Activated CD4-positive, alpha-beta memory T cell treated with anti-CD3 and anti-CD28 coated beads, Interleukin-2, amount 10 ng/mL, durations not matched to agents 7 days and 5 days (primary cell): ENCODE results near the gene OCRL. TPM values are rescaled to one million over a fixed set of nuclear protein-coding genes. Genes with fewer than 3 reads are reported as not detected.
A peak's percentile ranks its signal among the peaks of the same experiment; 100 is the strongest.

Source experiments
- CTCF ChIA-PET: fragments of 350-600 bp; sonication (Branson Sonifier 250); formaldehyde crosslinking; loops from one replicate; lab custom pipeline; 2021; ENCODE audit warnings: antibody characterized with exemption, inconsistent platforms; lab: Charles Lee
- POLR2A ChIA-PET: fragments of 350-600 bp; sonication (Branson Sonifier 250); formaldehyde crosslinking; loops from one replicate; lab custom pipeline; 2021; ENCODE audit warnings: antibody characterized with exemption; lab: Charles Lee
- DNase-seq: peaks from one replicate; pipeline ENCODE4 v3.0.0-alpha.2; 2020
- H3K27ac Mint-ChIP-seq: one replicate; pipeline ENCODE4 v1.8.0; 2021; ENCODE audit warnings: mild to moderate bottlenecking, mixed read lengths
- H3K27me3 Mint-ChIP-seq: one replicate; pipeline ENCODE4 v1.8.0; 2021; ENCODE audit warnings: mixed read lengths
- H3K36me3 Mint-ChIP-seq: one replicate; pipeline ENCODE4 v1.8.0; 2021; ENCODE audit warnings: low read depth, mixed read lengths
- H3K4me1 Mint-ChIP-seq: one replicate; pipeline ENCODE4 v1.8.0; 2021; ENCODE audit warnings: mixed read lengths
- H3K4me3 Mint-ChIP-seq: one replicate; pipeline ENCODE4 v1.8.0; 2021; ENCODE audit warnings: mild to moderate bottlenecking, mixed read lengths
- H3K9me3 Mint-ChIP-seq: one replicate; pipeline ENCODE4 v1.8.0; 2021; ENCODE audit warnings: mixed read lengths
- total RNA-seq, 2 experiments: library from RNA; stranded (reverse); gene quantifications; one replicate each; pipeline ENCODE4 v1.2.3, GENCODE V29; 2021

Gene OCRL
- total RNA-seq, 2 experiments from 2014 or later: 1.9 to 2.1 TPM

DNA sequence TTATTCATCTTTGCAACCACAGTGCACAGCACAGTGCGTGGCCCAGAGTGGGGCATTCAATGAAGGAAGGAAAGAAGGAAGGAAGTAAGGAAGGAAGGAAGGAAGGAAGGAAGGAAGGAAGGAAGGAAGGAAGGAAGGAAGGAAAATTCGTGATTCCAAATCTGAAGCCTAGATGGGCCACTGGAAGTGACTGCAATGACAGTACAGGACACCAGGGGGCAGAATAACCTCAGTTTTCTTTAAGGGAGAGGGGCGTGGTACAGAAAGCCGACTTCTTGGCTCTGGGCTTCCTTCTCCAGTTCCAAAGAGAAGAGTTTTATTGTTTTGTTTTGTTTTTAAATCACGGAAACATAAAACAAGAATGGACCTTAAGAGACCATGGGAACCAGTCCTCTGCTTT lies 66.9 kb downstream of the OCRL start:
- Mint-ChIP-seq H3K36me3 (no peaks in the 10 kb centered on the region), H3K9me3 (no peaks in the 10 kb centered on the region), H3K27ac (no peak overlapping the region), H3K4me1 (peaks cover 23% of the 10 kb centered on the region), H3K27me3 (peaks cover 3% of the 10 kb centered on the region), H3K4me3 (no peak overlapping the region)
- POLR2A ChIA-PET: no interaction called here
- CTCF ChIA-PET: interaction anchor here (0.6 to 1.0 kb wide), 2 partner anchors 27 to 454 kb away, joined by 3 to 4 read pairs; no protein-coding TSS in a partner anchor
- peak; percentile 52 for DNase-seq

DNA sequence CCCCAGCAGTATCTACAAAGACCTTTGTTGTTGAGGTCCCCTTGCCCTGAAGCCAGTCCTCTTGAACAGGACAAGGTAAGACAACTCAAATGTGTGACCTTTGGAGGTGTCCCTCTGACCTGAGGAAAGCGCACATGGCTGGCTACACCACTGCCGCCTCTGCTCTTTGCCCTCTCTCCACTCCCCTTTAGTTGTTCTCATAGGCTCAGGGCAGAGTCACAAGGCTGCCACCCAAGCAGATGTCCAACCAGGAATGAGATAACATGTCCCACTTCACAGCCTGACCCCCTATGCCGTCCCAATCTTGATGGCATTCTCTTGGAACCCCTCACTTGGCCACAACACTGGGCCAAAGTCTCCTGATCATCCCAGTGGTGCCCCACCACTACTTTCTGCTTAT lies 68.4 kb downstream of the OCRL start:
- Mint-ChIP-seq H3K36me3 (no peaks in the 10 kb centered on the region), H3K9me3 (no peaks in the 10 kb centered on the region), H3K27ac (no peak overlapping the region), H3K4me3 (no peak overlapping the region), H3K27me3 (no peaks in the 10 kb centered on the region), H3K4me1 (peaks cover 24% of the 10 kb centered on the region)
- ChIA-PET POLR2A (interaction anchor here (0.8 kb wide), 1 partner anchor 13 kb away, joined by 3 read pairs; no protein-coding TSS in a partner anchor), CTCF (interaction anchor here (0.8 to 3.3 kb wide), 9 partner anchors 29 to 456 kb away, joined by 3 to 13 read pairs (median 4); no protein-coding TSS in a partner anchor)
- no peak for DNase-seq

DNA sequence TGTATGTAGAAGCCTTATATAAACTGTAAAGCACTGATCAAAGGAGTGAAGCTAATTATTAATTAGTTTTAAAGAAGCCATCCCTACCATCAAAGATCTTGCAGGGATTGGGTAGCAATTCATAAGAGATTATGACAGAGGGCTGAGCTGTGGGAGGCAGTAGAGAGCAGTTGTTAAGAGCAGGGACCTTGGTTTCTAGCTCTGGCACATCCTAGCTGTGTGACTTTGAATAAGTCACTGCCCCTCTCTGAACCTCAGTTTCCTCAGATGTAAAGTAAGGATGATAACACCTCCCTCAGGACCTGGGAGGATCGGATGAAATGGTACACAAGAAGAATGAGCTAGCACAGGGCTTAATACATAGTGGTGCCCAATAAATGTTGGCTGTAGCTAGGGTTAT lies 69.3 kb downstream of the OCRL start:
- H3K4me3 Mint-ChIP-seq: no peak overlapping the region
- ChIA-PET POLR2A (no interaction called here), CTCF (interaction anchor here (0.8 to 3.3 kb wide), 10 partner anchors 27 to 583 kb away, joined by 3 to 13 read pairs (median 4); no protein-coding TSS in a partner anchor)
- no peaks in the 10 kb centered on the region for H3K36me3 Mint-ChIP-seq
- H3K27ac Mint-ChIP-seq: no peak overlapping the region
- no peak for DNase-seq
- peaks cover 25% of the 10 kb centered on the region for H3K4me1 Mint-ChIP-seq
- no peaks in the 10 kb centered on the region for H3K9me3 Mint-ChIP-seq
- no peaks in the 10 kb centered on the region for H3K27me3 Mint-ChIP-seq

DNA sequence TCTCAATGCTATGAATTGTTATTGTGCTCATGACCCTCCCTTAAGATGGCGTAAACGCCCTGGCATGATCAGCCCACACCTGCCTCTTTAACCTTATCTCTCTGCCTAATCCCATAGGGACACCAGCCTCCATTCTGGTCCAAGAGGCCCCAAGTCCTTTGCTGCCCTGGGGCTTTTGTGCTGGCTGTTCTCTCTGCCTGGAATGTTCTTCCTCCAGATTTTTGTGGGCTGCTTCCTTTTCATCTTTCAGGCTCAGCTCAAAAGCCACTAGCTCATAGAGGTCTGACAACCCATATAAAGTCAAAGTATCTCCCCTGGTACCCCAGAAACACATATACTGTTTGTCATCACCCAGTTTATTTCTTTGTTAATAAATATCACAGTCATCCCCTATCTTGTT lies 72.3 kb downstream of the OCRL start:
- Mint-ChIP-seq H3K9me3 (no peaks in the 10 kb centered on the region), H3K4me3 (no peak overlapping the region), H3K36me3 (no peaks in the 10 kb centered on the region), H3K4me1 (peaks cover 9% of the 10 kb centered on the region), H3K27me3 (no peaks in the 10 kb centered on the region), H3K27ac (no peak overlapping the region)
- no peak for DNase-seq
- CTCF ChIA-PET: interaction anchor here (1.0 kb wide), 1 partner anchor 448 kb away, joined by 3 read pairs; no protein-coding TSS in a partner anchor
- POLR2A ChIA-PET: no interaction called here

DNA sequence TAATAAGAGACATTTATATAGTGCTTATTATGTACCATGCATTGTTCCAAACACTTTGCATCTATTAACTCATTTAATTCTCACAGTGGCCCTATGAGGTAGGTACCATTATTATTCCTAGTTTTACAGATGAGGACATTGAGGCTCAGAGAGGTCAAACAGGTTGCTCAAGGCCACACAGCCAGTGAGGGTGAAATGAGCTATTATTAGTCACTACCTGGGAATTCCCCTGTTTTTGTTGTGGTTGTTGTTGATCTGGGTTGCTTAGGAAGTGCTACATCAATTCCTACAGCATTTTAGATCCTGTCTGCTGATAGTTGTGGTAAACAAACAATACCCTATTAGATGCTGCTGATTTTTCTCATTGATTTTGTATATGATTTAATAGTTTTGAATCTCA lies 73.5 kb downstream of the OCRL start:
- ChIA-PET POLR2A (no interaction called here), CTCF (no interaction called here)
- no peak for DNase-seq
- no peak overlapping the region for H3K4me3 Mint-ChIP-seq
- no peaks in the 10 kb centered on the region for H3K36me3 Mint-ChIP-seq
- no peaks in the 10 kb centered on the region for H3K9me3 Mint-ChIP-seq
- H3K27ac Mint-ChIP-seq: no peak overlapping the region
- no peaks in the 10 kb centered on the region for H3K27me3 Mint-ChIP-seq
- H3K4me1 Mint-ChIP-seq: peaks cover 9% of the 10 kb centered on the region

DNA sequence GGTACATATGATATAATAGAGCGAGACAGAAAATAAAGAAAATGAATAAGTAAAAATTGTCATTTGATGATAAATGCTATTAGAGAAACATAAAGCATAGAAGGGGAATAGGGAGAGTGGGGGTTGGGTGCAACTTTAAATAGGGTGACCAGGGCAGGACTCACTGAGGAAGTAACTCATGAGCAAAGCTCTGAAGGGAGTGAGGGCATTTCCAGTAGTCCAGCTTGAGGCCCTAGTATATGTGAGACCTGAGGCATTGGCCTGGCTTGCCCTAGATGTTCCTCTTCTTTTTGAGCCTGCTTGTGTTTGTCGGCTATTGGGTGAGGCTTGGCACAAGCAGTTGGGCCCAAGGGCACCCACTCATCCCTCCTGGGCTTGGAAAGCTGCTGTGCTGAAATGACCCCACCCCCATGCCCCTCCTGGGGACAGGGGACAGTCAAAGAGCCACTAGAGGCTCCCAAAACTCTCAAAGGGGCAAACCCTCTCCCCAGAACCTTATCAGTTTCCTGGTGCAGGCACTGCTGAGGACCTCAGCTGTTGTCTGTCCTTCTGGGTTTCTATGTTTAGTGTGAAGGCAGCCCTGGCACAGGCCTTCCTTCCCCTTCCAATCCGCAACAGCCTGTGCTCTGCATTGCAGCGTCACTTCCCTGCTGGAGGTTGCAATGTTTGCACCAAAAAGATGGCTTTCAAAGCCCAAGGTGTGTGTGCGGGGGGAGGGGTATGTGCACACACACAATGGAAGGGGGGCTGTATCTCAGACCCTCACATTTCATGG lies 74.6 kb downstream of the OCRL start:
- no peak overlapping the region for H3K27ac Mint-ChIP-seq
- POLR2A ChIA-PET: no interaction called here

DNA sequence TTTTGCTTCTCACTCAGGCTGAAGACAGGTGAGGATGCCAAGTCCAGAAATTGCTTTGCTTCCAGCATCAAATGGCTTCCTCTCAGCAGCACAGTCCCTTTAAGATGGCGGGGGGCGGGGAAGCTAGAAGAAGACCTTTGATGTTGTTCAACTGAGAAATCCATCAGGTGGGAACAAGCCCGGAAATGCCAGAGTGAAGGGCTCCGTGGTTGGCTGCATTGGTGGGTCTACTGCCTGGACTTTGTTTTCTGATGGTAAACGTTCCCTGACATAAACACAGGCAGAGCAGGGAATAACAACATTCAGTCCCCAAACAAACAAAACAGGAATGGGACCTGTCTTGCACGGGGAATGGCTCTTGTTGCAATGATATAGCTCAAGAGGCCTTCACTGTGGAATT lies 77.4 kb downstream of the OCRL start:
- Mint-ChIP-seq H3K27me3 (no peaks in the 10 kb centered on the region), H3K4me3 (no peak overlapping the region), H3K36me3 (no peaks in the 10 kb centered on the region), H3K27ac (no peak overlapping the region), H3K9me3 (no peaks in the 10 kb centered on the region), H3K4me1 (peaks cover 9% of the 10 kb centered on the region)
- CTCF ChIA-PET: interaction anchor here (0.8 to 1.5 kb wide), 2 partner anchors 21 to 109 kb away, joined by 3 to 4 read pairs; no protein-coding TSS in a partner anchor
- DNase-seq: no peak
- POLR2A ChIA-PET: no interaction called here

More for the DNA sequence above, 74.6 kb downstream of the OCRL start:
- DNase-seq: no peak
- H3K4me3 Mint-ChIP-seq: no peak overlapping the region
- H3K9me3 Mint-ChIP-seq: no peaks in the 10 kb centered on the region
- H3K27me3 Mint-ChIP-seq: no peaks in the 10 kb centered on the region
- H3K36me3 Mint-ChIP-seq: no peaks in the 10 kb centered on the region
- CTCF ChIA-PET: no interaction called here
- H3K4me1 Mint-ChIP-seq: peaks cover 9% of the 10 kb centered on the region

DNA sequence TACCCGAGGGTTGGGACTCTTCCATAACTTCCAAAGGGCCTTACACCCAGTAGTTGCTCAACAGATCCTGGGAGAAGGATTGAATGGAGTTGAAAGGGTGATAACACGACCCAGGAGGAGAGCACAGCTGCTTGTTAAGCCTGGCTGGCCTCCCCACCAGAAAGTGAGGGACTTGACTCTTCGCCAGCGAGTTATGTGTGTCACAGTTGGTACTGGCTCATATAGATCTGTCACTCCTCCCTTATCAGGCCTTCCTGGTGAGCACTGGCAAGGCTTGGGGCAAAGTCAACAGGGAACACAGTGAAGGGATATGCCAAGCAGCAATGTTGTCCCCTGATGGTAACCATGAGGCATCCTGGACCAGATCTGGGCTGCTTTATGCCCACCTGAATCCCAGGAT lies 78.9 kb downstream of the OCRL start:
- no peak for DNase-seq
- Mint-ChIP-seq H3K36me3 (no peaks in the 10 kb centered on the region), H3K9me3 (no peaks in the 10 kb centered on the region)

DNA sequence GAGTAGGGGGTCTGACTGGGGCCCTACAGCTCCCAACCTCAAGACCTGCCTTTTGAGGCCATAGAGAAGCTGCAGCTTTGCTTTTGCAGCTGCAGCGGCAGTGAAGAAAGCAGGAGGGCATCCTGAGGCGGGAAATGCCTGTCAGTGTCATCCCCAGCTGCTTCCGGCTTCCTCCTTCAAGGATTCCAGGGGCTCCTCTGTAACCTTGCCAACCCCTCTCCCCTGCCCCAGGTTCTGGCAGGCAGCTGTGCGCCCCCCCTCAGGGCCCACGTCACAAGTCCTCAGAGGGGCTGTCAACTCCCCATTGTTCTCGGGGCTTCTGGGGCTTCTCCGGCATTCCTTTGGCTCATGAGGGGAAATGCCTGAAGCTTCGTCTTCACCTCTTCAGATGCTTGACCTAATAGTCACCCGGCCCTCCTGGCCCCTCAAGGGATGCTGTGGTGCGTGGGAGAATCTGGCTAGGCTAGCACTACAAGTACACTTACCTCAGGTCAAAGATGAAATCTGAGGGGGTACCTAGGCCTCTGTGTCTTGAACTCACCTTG lies 82.8 kb downstream of the OCRL start:
- no peaks in the 10 kb centered on the region for H3K27me3 Mint-ChIP-seq
- ChIA-PET POLR2A (no interaction called here), CTCF (no interaction called here)
- no peak overlapping the region for H3K4me3 Mint-ChIP-seq
- H3K27ac Mint-ChIP-seq: no peak overlapping the region
- DNase-seq: no peak
- no peaks in the 10 kb centered on the region for H3K9me3 Mint-ChIP-seq
- no peaks in the 10 kb centered on the region for H3K36me3 Mint-ChIP-seq
- H3K4me1 Mint-ChIP-seq: peaks cover 6% of the 10 kb centered on the region

More for the DNA sequence above, 78.9 kb downstream of the OCRL start:
- H3K27me3 Mint-ChIP-seq: no peaks in the 10 kb centered on the region
- H3K27ac Mint-ChIP-seq: no peak overlapping the region
- peaks cover 3% of the 10 kb centered on the region for H3K4me1 Mint-ChIP-seq
- CTCF ChIA-PET: no interaction called here
- POLR2A ChIA-PET: no interaction called here
- H3K4me3 Mint-ChIP-seq: no peak overlapping the region

DNA sequence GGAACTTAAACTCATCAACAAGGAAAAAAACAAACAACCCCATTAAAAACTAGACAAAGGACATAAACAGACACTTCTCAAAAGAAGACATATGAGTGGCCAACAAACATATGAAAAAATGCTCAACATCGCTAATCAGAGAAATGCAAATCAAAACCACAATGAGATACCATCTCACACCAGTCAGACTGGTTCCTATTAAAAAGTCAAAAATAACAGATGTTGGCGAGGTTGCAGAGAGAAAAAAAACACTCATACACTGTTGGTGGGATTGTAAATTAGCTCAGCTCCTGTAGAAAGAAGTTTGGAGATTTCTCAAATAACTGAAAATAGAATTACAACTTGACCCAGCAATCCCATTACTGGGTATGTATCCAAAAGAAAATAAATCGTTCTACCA lies 86.0 kb downstream of the OCRL start:
- Mint-ChIP-seq H3K4me3 (no peak overlapping the region), H3K27me3 (no peaks in the 10 kb centered on the region), H3K36me3 (no peaks in the 10 kb centered on the region), H3K27ac (no peak overlapping the region), H3K9me3 (no peaks in the 10 kb centered on the region), H3K4me1 (peaks cover 6% of the 10 kb centered on the region)
- DNase-seq: no peak
- POLR2A ChIA-PET: no interaction called here
- CTCF ChIA-PET: interaction anchor here (1.8 kb wide), 1 partner anchor 10 kb away, joined by 6 read pairs; no protein-coding TSS in a partner anchor

DNA sequence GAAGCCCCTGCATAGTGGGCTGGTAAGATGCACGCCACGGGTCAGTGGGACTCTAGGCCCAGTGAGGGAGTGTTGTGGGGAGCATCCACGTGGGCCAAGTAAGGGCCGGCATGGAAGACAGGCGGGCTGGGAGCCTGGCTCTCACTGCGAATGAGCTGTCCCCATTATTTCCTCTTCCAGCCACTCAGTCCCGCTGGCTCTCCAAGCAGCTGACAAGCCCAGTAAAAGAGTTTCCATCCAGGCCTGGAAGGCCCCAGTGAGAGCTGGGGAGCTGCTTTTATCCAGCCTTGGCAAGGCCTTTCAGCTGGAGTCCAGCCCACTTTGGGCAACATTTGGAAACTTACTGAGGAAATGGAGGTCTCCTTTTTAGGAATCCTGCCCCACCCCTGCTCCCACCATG lies 89.8 kb downstream of the OCRL start:
- no peak overlapping the region for H3K4me3 Mint-ChIP-seq
- no peaks in the 10 kb centered on the region for H3K27me3 Mint-ChIP-seq
- H3K4me1 Mint-ChIP-seq: peaks cover 6% of the 10 kb centered on the region
- no peak for DNase-seq
- H3K27ac Mint-ChIP-seq: no peak overlapping the region
- ChIA-PET POLR2A (no interaction called here), CTCF (no interaction called here)
- no peaks in the 10 kb centered on the region for H3K36me3 Mint-ChIP-seq
- no peaks in the 10 kb centered on the region for H3K9me3 Mint-ChIP-seq

DNA sequence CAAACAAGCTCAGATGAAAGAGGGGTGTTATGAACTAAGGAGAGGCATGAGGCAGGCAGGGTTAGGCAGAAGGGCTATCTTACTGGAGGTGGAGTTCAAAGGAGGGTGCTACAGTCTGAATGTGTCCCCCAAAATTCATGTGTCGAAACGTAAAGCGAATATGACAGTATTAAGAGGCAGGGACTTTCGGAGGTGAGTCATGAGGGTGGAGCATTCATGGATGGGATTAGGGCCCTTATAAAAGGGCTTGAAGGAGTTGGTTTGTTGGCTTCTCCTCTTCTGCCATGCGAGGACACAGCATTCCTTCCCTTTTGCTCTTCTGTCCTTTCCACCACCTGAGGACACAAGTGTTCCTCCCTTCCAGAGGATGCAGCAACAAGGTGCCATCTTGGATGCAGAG lies 91.8 kb downstream of the OCRL start:
- Mint-ChIP-seq H3K4me1 (no peaks in the 10 kb centered on the region), H3K27me3 (no peaks in the 10 kb centered on the region), H3K4me3 (no peak overlapping the region), H3K27ac (no peak overlapping the region), H3K36me3 (no peaks in the 10 kb centered on the region), H3K9me3 (no peaks in the 10 kb centered on the region)
- CTCF ChIA-PET: no interaction called here
- POLR2A ChIA-PET: no interaction called here
- no peak for DNase-seq

DNA sequence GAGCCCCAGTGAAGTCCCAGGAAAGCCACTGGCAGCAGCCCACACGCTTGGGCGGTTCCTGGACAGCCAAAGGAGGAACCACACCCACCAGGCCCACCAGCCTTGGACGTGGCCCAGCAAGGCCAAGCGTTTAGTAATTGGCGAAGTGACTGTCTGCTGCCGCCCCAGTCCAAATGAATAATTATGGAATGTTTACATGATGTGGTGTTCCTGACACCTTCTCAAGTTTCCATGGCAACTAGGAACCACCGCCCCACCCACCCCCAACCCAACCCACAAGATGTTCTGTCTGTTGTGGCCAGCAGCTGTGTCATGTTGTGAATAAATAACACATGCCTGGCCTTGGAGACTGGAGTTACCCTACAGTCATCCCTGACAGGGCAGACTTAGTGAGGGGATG lies 92.4 kb downstream of the OCRL start:
- peaks cover 1% of the 10 kb centered on the region for H3K4me1 Mint-ChIP-seq
- H3K27ac Mint-ChIP-seq: no peak overlapping the region
- no peak for DNase-seq
- ChIA-PET POLR2A (no interaction called here), CTCF (no interaction called here)
- no peaks in the 10 kb centered on the region for H3K27me3 Mint-ChIP-seq
- H3K9me3 Mint-ChIP-seq: no peaks in the 10 kb centered on the region
- no peaks in the 10 kb centered on the region for H3K36me3 Mint-ChIP-seq
- no peak overlapping the region for H3K4me3 Mint-ChIP-seq
